SU-DHL-6 (cell line): ENCODE measurements around the gene SVOPL.

ENCODE experiments used
- CTCF ChIP-seq: fragments of 200-600 bp; sonication (generic); IDR thresholded peaks from one replicate; pipeline ENCODE4 v1.5.1; 2017; ENCODE audit warnings: antibody characterized with exemption, mild to moderate bottlenecking, low read length, moderate library complexity; ENCODE audit not compliant: insufficient read depth, poor library complexity, severe bottlenecking
- EZH2phosphoT487 ChIP-seq: fragments of 200-600 bp; sonication (generic), shearing (Covaris generic); conservative IDR thresholded peaks from 2 replicates; pipeline ENCODE4 v1.6.1; 2018; ENCODE audit warnings: mild to moderate bottlenecking, antibody characterized with exemption, low read length, moderate library complexity, mixed read lengths

- TF ChIP-seq CTCF (no peak), EZH2phosphoT487 (no peak)
Measured at GRCh38 chr7:138665669-138666140, 35.5 kb downstream of the SVOPL start.
